T-cell (primary cell): ENCODE data around the gene MYL6B. TPM values are rescaled to one million over a fixed set of nuclear protein-coding genes. Genes with fewer than 3 reads are reported as not detected.

ENCODE experiments used
- ATAC-seq, 4 experiments: fragments of 200-7000 bp in 3 of 4; fragments of 150-1000 bp in 1 of 4; cut with Tn5 transposase; replicated peaks in 1 of 4; 1 replicate in 3 of 4; 2 replicates in 1 of 4; pipeline ENCODE4 v1.10.0; 2021; ENCODE audit warnings: moderate library complexity in 3 of 4, mild to moderate bottlenecking in 2 of 4, moderate number of reproducible peaks in 1 of 4
- CTCF ChIA-PET, 2 donors: fragments of 300-600 bp; sonication (Branson Sonifier 250); formaldehyde crosslinking; loops; one replicate each; lab custom pipeline; 2022; ENCODE audit warnings: antibody characterized with exemption in 2 of 2; lab: Charles Lee
- POLR2A ChIA-PET, 2 donors: fragments of 300-600 bp; sonication (Branson Sonifier 250); formaldehyde crosslinking; loops; one replicate each; lab custom pipeline; 2022; ENCODE audit warnings: antibody characterized with exemption in 2 of 2; lab: Charles Lee
- DNase-seq, 35 experiments: peaks; one replicate each; pipeline versions ENCODE4 v3.0.0 to v3.0.0-alpha.2; 2013 to 2023
- H3K27ac ChIP-seq: one replicate; pipeline ENCODE4 v1.5.1; 2013; ENCODE audit warnings: low read length
- H3K27me3 ChIP-seq, 2 experiments: replicated peaks in 1 of 2; 1 replicate in 1 of 2; 2 replicates in 1 of 2; pipeline versions ENCODE4 v1.6.1 to v1.7.0; 2013; ENCODE audit warnings: low read length in 1 of 2, mixed read lengths in 1 of 2; ENCODE audit not compliant: control insufficient read depth in 2 of 2, insufficient read depth in 2 of 2; ENCODE audit errors: extremely low read depth in 1 of 2
- H3K36me3 ChIP-seq, 2 donors: 1 replicate in 1 of 2; 2 replicates in 1 of 2; pipeline versions ENCODE4 v1.6.1 to v1.7.0; 2013; ENCODE audit warnings: low read length in 1 of 2; ENCODE audit not compliant: control insufficient read depth in 2 of 2, insufficient read depth in 1 of 2; ENCODE audit errors: extremely low read depth in 1 of 2
- H3K4me1 ChIP-seq, 2 experiments: 1 replicate in 1 of 2; 2 replicates in 1 of 2; pipeline versions ENCODE4 v1.6.1 to v1.7.0; 2013; ENCODE audit warnings: low read length in 2 of 2, mixed read lengths in 1 of 2; ENCODE audit not compliant: insufficient read depth in 2 of 2, control insufficient read depth in 1 of 2; ENCODE audit errors: extremely low read depth in 1 of 2
- H3K4me3 ChIP-seq, 2 donors: 1 replicate in 1 of 2; 2 replicates in 1 of 2; pipeline versions ENCODE4 v1.5.1 to v1.7.0; 2013; ENCODE audit warnings: mild to moderate bottlenecking in 2 of 2, low read length in 1 of 2, moderate library complexity in 1 of 2; ENCODE audit not compliant: control insufficient read depth in 1 of 2; ENCODE audit errors: extremely low read depth in 1 of 2
- H3K9me3 ChIP-seq: 2 replicates; pipeline ENCODE4 v1.7.0; 2013
- H3K27ac Mint-ChIP-seq, 2 donors: one replicate each; pipeline ENCODE4 v1.8.0; 2020 to 2021; ENCODE audit warnings: mild to moderate bottlenecking in 2 of 2, mixed read lengths in 2 of 2
- H3K27me3 Mint-ChIP-seq, 2 donors: one replicate each; pipeline ENCODE4 v1.8.0; 2021 to 2022; ENCODE audit warnings: mixed read lengths in 2 of 2
- H3K36me3 Mint-ChIP-seq: one replicate; pipeline ENCODE4 v1.8.0; 2021; ENCODE audit warnings: mixed read lengths
- H3K4me1 Mint-ChIP-seq, 3 donors: one replicate each; pipeline ENCODE4 v1.8.0; 2020 to 2022; ENCODE audit warnings: mixed read lengths in 3 of 3, mild to moderate bottlenecking in 1 of 3
- H3K4me3 Mint-ChIP-seq, 3 donors: one replicate each; pipeline ENCODE4 v1.8.0; 2020 to 2022; ENCODE audit warnings: mild to moderate bottlenecking in 3 of 3, mixed read lengths in 3 of 3, moderate library complexity in 3 of 3
- H3K9me3 Mint-ChIP-seq, 3 donors: one replicate each; pipeline ENCODE4 v1.8.0; 2020 to 2022; ENCODE audit warnings: mixed read lengths in 3 of 3
- WGBS: methylation state at CpG from one replicate; pipeline ENCODE4 v1.1.5; 2013; ENCODE audit warnings: missing lambda C conversion rate; ENCODE audit not compliant: insufficient coverage; 5-methylcytosine and 5-hydroxymethylcytosine counted together
- total RNA-seq, 35 experiments: library from RNA in 6 of 35; stranded (reverse) in 6 of 35; fragments of 120-200 nt in 1 of 35; gene quantifications; one replicate each; pipeline versions ENCODE4 v1.2.1 to v1.2.4 and lab custom pipeline; 2013 to 2026

MYL6B gene
- total RNA-seq, result 10 to 100 TPM in 1 of 5 donors, 1 to 10 TPM in 4; 5.9 to 12.4 (median 7.7) TPM
- 7.7 TPM for total RNA-seq (2013)
- total RNA-seq (lab: John Stamatoyannopoulos, UW), result 0.69 to 18.5 (median 2.7) reads per million in 29 experiments

- Mint-ChIP-seq H3K27me3 (no peaks in the 10 kb centered on the region), H3K36me3 (peaks cover 4% of the 10 kb centered on the region), H3K4me1 (peaks cover 28 to 43% (median 42%) of the 10 kb centered on the region in 3 donors), H3K4me3 (peak within 1 kb of the TSS; percentile 85 to 93 (median 93)), H3K9me3 (no peaks in the 10 kb centered on the region), H3K27ac (peak within 1 kb of the TSS; percentile 96 to 99)
- H3K36me3 ChIP-seq, result peaks cover 3 to 5% of the 10 kb centered on the region in 2 donors
- ChIA-PET CTCF (interaction anchor here (0.6 to 1.9 kb wide), 11 partner anchors 8 to 181 kb away, joined by 3 to 16 read pairs (median 4); partner anchors contain the start of genes ESYT1 (in 2 of the 2), PAN2 (in 1 of the 2), RNF41 (in 1 of the 2) and SMARCC2 (in 1 of the 2)), POLR2A (interaction anchor here (0.6 kb wide), 2 partner anchors 42 to 179 kb away, joined by 3 to 4 read pairs; no protein-coding TSS in a partner anchor)
- peak within 1 kb of the TSS; percentile 58 to 80 for H3K4me3 ChIP-seq
- H3K27ac ChIP-seq, result peak within 1 kb of the TSS; percentile 87
- peak; percentile 93 to 94 (median 93) for ATAC-seq
- DNase-seq, result peak; percentile 80 to 95 (median 89)
- peaks cover 11 to 26% of the 10 kb centered on the region in 2 experiments for H3K4me1 ChIP-seq
- WGBS, result under 1% methylated on average over 22 of the region's 37 CpGs
- no peaks in the 10 kb centered on the region for H3K9me3 ChIP-seq
- no peaks in the 10 kb centered on the region for H3K27me3 ChIP-seq
These were observed at the start of gene MYL6B for GRCh38 chr12:56152132-56152755. Gene MYL6B, plus strand, starts transcription at chr12:56152587. Its CDS starts 1,332 bp downstream, at chr12:56153919.

DNA sequence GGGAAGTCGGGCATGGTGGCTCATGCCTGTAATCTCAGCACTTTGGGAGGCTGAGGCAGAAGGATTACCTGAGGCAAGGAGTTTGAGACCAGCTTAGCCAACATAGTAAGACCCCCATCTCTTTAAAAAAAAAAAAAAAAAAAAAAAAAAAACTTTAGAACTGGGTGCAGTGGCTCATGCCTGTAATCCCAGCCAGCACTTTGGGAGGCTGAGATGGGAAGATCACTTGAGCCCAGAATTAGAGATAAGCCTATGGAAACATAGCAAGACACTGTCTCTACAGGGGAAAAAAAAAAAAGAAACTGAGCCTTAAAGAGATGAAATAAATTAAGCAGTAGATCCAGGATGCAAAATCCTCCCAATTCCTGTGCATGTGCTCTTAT lies 49.7 kb upstream of the MYL6B start:
- DNase-seq (no peak), ATAC-seq (no peak)
- no peaks in the 10 kb centered on the region for H3K9me3 Mint-ChIP-seq
- peaks cover 13% of the 10 kb centered on the region for H3K36me3 Mint-ChIP-seq
- H3K4me1 Mint-ChIP-seq, result peaks cover 55 to 66% (median 63%) of the 10 kb centered on the region in 3 donors
- Histone ChIP-seq H3K27me3 (no peaks in the 10 kb centered on the region), H3K36me3 (peaks cover 7 to 11% of the 10 kb centered on the region in 2 donors), H3K27ac (peak overlapping the region; percentile 72), H3K9me3 (no peaks in the 10 kb centered on the region), H3K4me1 (peaks cover 35 to 49% of the 10 kb centered on the region in 2 experiments), H3K4me3 (peak overlapping the region; percentile 17 to 92)
- no CpG with 5 or more reads among the region's 1 CpG for WGBS
- ChIA-PET CTCF (interaction anchor here (0.6 to 2.0 kb wide), 9 partner anchors 15 to 357 kb away, joined by 3 to 11 read pairs (median 5); partner anchors contain the start of genes ZC3H10 (in 2 of the 2), ESYT1 (in 1 of the 2) and RNF41 (in 1 of the 2)), POLR2A (interaction anchor here (0.5 to 1.1 kb wide), 6 partner anchors 14 to 148 kb away, joined by 3 to 5 read pairs (median 4); partner anchors contain the start of gene ZC3H10 (in 1 of the 2))
- H3K4me3 Mint-ChIP-seq, result peak overlapping the region; percentile 94 to 98 (median 96)
- H3K27me3 Mint-ChIP-seq, result no peaks in the 10 kb centered on the region
- peak overlapping the region; percentile 99 to 100 for H3K27ac Mint-ChIP-seq

DNA sequence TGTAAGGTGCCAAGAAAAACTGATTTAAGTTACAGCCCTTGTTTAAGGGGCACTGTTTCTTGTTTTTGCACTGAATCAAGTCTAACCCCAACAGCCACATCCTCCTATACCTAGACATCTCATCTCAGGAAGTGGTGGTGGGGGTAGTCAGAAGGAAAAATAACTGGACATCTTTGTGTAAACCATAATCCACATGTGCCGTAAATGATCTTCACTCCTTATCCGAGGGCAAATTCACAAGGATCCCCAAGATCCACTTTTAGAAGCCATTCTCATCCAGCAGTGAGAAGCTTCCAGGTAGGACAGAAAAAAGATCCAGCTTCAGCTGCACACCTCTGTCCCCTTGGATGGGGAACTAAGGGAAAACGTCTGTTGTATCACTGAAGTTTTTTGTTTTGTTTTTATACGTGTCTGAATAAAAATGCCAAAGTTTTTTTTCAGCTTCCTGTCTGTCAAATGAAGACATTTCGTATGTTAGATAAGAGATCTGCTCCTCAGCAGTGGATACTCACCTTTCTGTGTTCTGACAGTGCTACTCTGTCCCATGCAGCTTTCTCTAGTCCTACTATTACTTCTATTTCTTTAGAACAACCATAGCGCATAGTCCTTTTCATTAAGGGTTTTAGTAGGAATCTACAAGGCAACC lies 49.2 kb upstream of the MYL6B start:
- H3K27ac Mint-ChIP-seq, result peak overlapping the region; percentile 99 to 100
- peaks cover 55 to 66% (median 63%) of the 10 kb centered on the region in 3 donors for H3K4me1 Mint-ChIP-seq
- ChIA-PET POLR2A (interaction anchor here in 1 of 2 donors (0.7 to 1.1 kb wide), 3 partner anchors 14 to 129 kb away, joined by 4 to 5 read pairs (median 4); partner anchors contain the start of genes RAB5B and ZC3H10), CTCF (interaction anchor here (0.5 to 2.0 kb wide), 9 partner anchors 15 to 172 kb away, joined by 3 to 11 read pairs (median 4); partner anchors contain the start of genes ZC3H10 (in 2 of the 2), ESYT1 (in 1 of the 2) and RNF41 (in 1 of the 2))
- peaks cover 7 to 16% of the 10 kb centered on the region in 2 donors for H3K36me3 ChIP-seq
- no peaks in the 10 kb centered on the region for H3K9me3 ChIP-seq
- H3K27me3 ChIP-seq, result no peaks in the 10 kb centered on the region
- H3K4me3 Mint-ChIP-seq, result peak overlapping the region; percentile 94 to 98 (median 96)
- ATAC-seq (peak in 3 of 4 experiments; percentile 17 to 29 (median 19)), DNase-seq (peak in 6 of 35 experiments; percentile 5 to 63 (median 30))
- no CpG with 5 or more reads among the region's 6 CpGs for WGBS
- peaks cover 35 to 49% of the 10 kb centered on the region in 2 experiments for H3K4me1 ChIP-seq
- peak overlapping the region; percentile 72 for H3K27ac ChIP-seq
- peak overlapping the region; percentile 73 to 92 for H3K4me3 ChIP-seq
- peaks cover 17% of the 10 kb centered on the region for H3K36me3 Mint-ChIP-seq
- H3K9me3 Mint-ChIP-seq, result no peaks in the 10 kb centered on the region
- no peaks in the 10 kb centered on the region for H3K27me3 Mint-ChIP-seq

DNA sequence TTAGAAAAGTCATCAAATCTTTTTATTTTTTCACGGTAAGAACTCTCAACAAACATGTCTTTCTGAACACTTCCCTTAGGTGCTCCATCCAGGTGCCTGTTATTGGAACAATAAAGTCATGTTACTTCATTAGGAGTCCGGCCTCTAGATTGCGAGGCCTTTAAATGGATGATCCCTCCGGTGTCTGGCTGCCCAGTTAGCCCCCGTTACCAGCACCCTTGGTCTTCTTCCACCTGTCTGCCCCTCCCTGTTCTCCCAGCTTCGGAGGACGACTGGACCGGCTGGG lies 48.6 kb upstream of the MYL6B start:
- H3K9me3 ChIP-seq, result no peaks in the 10 kb centered on the region
- CTCF ChIA-PET, result interaction anchor here in 1 of 2 donors (0.5 to 2.0 kb wide), 15 partner anchors 13 to 286 kb away, joined by 3 to 11 read pairs (median 5); partner anchors contain the start of genes CNPY2, COQ10A, ESYT1 and ORMDL2
- POLR2A ChIA-PET, result interaction anchor here in 1 of 2 donors (1.0 to 2.1 kb wide), 6 partner anchors 13 to 130 kb away, joined by 3 to 7 read pairs (median 5); partner anchors contain the start of genes RAB5B, RNF41 and RPL41

DNA sequence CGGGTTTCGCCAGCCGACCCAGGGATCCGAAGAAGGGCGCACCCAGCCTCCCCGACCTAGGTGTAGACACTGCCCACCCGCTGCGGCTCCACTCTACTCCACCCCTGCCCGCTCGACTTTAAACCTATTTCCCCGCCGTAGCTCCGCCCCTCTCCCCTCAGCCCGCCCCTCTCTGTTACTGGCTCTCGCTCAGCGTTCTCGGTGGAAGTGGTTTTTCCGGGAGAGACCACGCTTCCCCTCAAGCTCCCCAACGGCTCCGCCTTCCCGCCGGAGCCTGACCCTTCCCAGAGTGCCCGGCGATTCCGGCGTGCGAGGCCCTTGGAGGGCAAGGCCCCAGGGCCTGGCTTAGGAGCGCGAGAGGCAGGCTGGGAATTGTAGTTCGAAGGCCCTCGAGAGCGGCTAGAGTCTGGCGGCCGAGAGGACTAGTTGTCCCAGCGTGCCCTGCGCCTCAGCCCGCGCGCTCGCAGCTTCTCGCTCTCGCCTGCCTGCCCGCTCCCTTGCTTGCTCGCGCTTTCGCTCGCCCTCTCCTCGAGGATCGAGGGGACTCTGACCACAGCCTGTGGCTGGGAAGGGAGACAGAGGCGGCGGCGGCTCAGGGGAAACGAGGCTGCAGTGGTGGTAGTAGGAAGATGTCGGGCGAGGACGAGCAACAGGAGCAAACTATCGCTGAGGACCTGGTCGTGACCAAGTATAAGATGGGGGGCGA lies 48.1 kb upstream of the MYL6B start, which contains the start of gene PA2G4:
PA2G4 (plus strand) TSS at position 451 of the 706 bp plus-strand sequence; CDS start at position 630, 179 bp downstream.
- no peaks in the 10 kb centered on the region for H3K9me3 Mint-ChIP-seq
- H3K4me1 Mint-ChIP-seq, result peaks cover 55 to 66% (median 63%) of the 10 kb centered on the region in 3 donors
- H3K4me3 ChIP-seq, result peak within 1 kb of the TSS; percentile 73 to 92
- peaks cover 35 to 49% of the 10 kb centered on the region in 2 experiments for H3K4me1 ChIP-seq
- POLR2A ChIA-PET, result interaction anchor here (0.6 to 2.1 kb wide), 8 partner anchors 12 to 334 kb away, joined by 3 to 7 read pairs (median 4); partner anchors contain the start of genes RAB5B (in 1 of the 2), RNF41 (in 1 of the 2) and RPL41 (in 1 of the 2)
- CTCF ChIA-PET, result interaction anchor here (0.8 to 2.0 kb wide), 16 partner anchors 13 to 286 kb away, joined by 3 to 11 read pairs (median 4); partner anchors contain the start of genes CNPY2 (in 1 of the 2), COQ10A (in 1 of the 2), ESYT1 (in 1 of the 2) and ORMDL2 (in 1 of the 2)
- H3K27me3 Mint-ChIP-seq, result no peaks in the 10 kb centered on the region
- peak; percentile 87 to 93 (median 90) for ATAC-seq
- peaks cover 7 to 26% of the 10 kb centered on the region in 2 donors for H3K36me3 ChIP-seq
- peaks cover 25% of the 10 kb centered on the region for H3K36me3 Mint-ChIP-seq
- H3K27ac Mint-ChIP-seq, result peak within 1 kb of the TSS; percentile 99 to 100
- under 1% methylated on average over 50 of the region's 60 CpGs for WGBS
- H3K27me3 ChIP-seq, result no peaks in the 10 kb centered on the region
- H3K4me3 Mint-ChIP-seq, result peak within 1 kb of the TSS; percentile 94 to 98 (median 96)
- H3K9me3 ChIP-seq, result no peaks in the 10 kb centered on the region
- peak; percentile 85 to 96 (median 91) for DNase-seq
- H3K27ac ChIP-seq, result peak within 1 kb of the TSS; percentile 72

More for the DNA sequence above, 48.6 kb upstream of the MYL6B start:
- DNase-seq (no peak), ATAC-seq (no peak)
- peaks cover 55 to 66% (median 63%) of the 10 kb centered on the region in 3 donors for H3K4me1 Mint-ChIP-seq
- peaks cover 7 to 22% of the 10 kb centered on the region in 2 donors for H3K36me3 ChIP-seq
- 0% methylated on average over 7 of the region's 8 CpGs for WGBS
- peak overlapping the region; percentile 72 for H3K27ac ChIP-seq
- peaks cover 22% of the 10 kb centered on the region for H3K36me3 Mint-ChIP-seq
- peak overlapping the region; percentile 99 to 100 for H3K27ac Mint-ChIP-seq
- no peaks in the 10 kb centered on the region for H3K27me3 Mint-ChIP-seq
- H3K4me1 ChIP-seq, result peaks cover 35 to 49% of the 10 kb centered on the region in 2 experiments
- peak overlapping the region; percentile 73 to 92 for H3K4me3 ChIP-seq
- H3K27me3 ChIP-seq, result no peaks in the 10 kb centered on the region
- H3K9me3 Mint-ChIP-seq, result no peaks in the 10 kb centered on the region
- peak overlapping the region; percentile 94 to 98 (median 96) for H3K4me3 Mint-ChIP-seq
